ENCODE measurements around the gene MYBBP1A.

The MYBBP1A gene

GRCh38 chr17:4574448-4575045 is 19.4 kb upstream of the MYBBP1A start:
- in situ Hi-C loops (cut with HindIII; ENCODE audit: low sequenced_read_pairs): no loop called here

GRCh38 chr17:4573669-4574068 is 18.5 kb upstream of the MYBBP1A start:
- in situ Hi-C loops (cut with HindIII; ENCODE audit: low sequenced_read_pairs): no loop called here

GRCh38 chr17:4573115-4573514 is 17.9 kb upstream of the MYBBP1A start:
- in situ Hi-C loops (cut with HindIII; ENCODE audit: low sequenced_read_pairs): no loop called here

- in situ Hi-C loops (cut with HindIII; ENCODE audit: low sequenced_read_pairs): no loop called here
These were observed 16.9 kb upstream of the MYBBP1A start for GRCh38 chr17:4572131-4572530.

- in situ Hi-C loops (cut with HindIII; ENCODE audit: low sequenced_read_pairs): no loop called here
These were observed 14.4 kb upstream of the MYBBP1A start for GRCh38 chr17:4569591-4569990.

GRCh38 chr17:4566785-4567184 is 11.6 kb upstream of the MYBBP1A start:
- in situ Hi-C loops (cut with HindIII; ENCODE audit: low sequenced_read_pairs): no loop called here

GRCh38 chr17:4565209-4566141 is 10.3 kb upstream of the MYBBP1A start:
- in situ Hi-C loops (cut with HindIII; ENCODE audit: low sequenced_read_pairs): no loop called here

- in situ Hi-C loops (cut with HindIII; ENCODE audit: low sequenced_read_pairs): no loop called here
These were observed 7.1 kb upstream of the MYBBP1A start for GRCh38 chr17:4562015-4562969.

- in situ Hi-C loops (cut with HindIII; ENCODE audit: low sequenced_read_pairs): no loop called here
These were observed 5.7 kb upstream of the MYBBP1A start for GRCh38 chr17:4560837-4561256.

GRCh38 chr17:4560421-4560820 is 5.2 kb upstream of the MYBBP1A start, which contains the start of gene GGT6:
Gene GGT6, minus strand, starts transcription at chr17:4560577. Its CDS starts 56 bp downstream, at chr17:4560521.
- in situ Hi-C loops (cut with HindIII; ENCODE audit: low sequenced_read_pairs): no loop called here

- in situ Hi-C loops (cut with HindIII; ENCODE audit: low sequenced_read_pairs): no loop called here
These were observed 4.8 kb upstream of the MYBBP1A start for GRCh38 chr17:4559966-4560365.

- in situ Hi-C loops (cut with HindIII; ENCODE audit: low sequenced_read_pairs): no loop called here
These were observed 4.1 kb upstream of the MYBBP1A start for GRCh38 chr17:4559139-4559791.

- in situ Hi-C loops (cut with HindIII; ENCODE audit: low sequenced_read_pairs): no loop called here
These were observed 3.3 kb upstream of the MYBBP1A start for GRCh38 chr17:4558347-4558971.

- in situ Hi-C loops (cut with HindIII; ENCODE audit: low sequenced_read_pairs): no loop called here
These were observed 2.6 kb upstream of the MYBBP1A start for GRCh38 chr17:4557626-4558346.

- in situ Hi-C loops (cut with HindIII; ENCODE audit: low sequenced_read_pairs): no loop called here
These were observed 1.8 kb upstream of the MYBBP1A start for GRCh38 chr17:4556996-4557395.

GRCh38 chr17:4555873-4556759 is 932 bp upstream of the MYBBP1A start:
- in situ Hi-C loops (cut with HindIII; ENCODE audit: low sequenced_read_pairs): no loop called here

- in situ Hi-C loops (cut with HindIII; ENCODE audit: low sequenced_read_pairs): no loop called here
These were observed 665 bp downstream of the MYBBP1A start for GRCh38 chr17:4554441-4554996.

GRCh38 chr17:4553669-4554068 is 1.5 kb downstream of the MYBBP1A start:
- in situ Hi-C loops (cut with HindIII; ENCODE audit: low sequenced_read_pairs): no loop called here
